Smooth muscle cell of the coronary artery (primary cell): ENCODE measurements around the gene LAMA2. TPM values are rescaled to one million over a fixed set of nuclear protein-coding genes. Genes with fewer than 3 reads are reported as not detected.

Experiments used
- total RNA-seq: library from RNA; depleted of rRNA; stranded (reverse); fragments of >200 nt; gene quantifications from 2 replicates; pipeline ENCODE4 v1.2.3, GENCODE V29; 2014; ENCODE audit warnings: low replicate concordance

LAMA2 gene
- 80.0 and 86.1 TPM in 2 replicates for total RNA-seq

DNA sequence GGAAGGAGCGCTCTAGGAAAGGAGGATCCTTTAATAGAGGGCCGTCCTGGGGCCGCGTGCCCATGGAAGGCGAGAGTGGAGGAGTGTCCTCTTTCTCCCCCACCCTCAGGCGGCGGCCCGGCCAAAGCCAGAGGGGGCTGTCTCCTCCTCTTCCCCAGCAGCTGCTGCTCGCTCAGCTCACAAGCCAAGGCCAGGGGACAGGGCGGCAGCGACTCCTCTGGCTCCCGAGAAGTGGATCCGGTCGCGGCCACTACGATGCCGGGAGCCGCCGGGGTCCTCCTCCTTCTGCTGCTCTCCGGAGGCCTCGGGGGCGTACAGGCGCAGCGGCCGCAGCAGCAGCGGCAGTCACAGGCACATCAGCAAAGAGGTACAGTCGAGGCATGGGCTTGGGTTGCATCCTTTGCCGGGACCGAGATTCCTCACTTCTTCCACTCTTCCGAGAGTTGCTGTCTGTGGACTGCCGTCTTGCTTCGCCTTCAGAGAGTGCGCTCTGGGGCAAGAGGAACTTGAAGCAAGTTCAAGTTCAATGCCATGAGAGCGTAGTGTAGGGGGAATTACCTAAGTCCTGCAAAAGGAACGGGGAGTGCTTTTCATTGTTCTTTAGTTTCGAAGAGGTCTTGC lies at the start of gene LAMA2:
Gene LAMA2 (plus strand): TSS at position 148 of the 621 bp plus-strand sequence. CDS start 108 bp downstream, at position 256.

